GM12872 (cell line): ENCODE results near the gene TOB1.

Experiments used
- CTCF ChIP-seq: IDR thresholded peaks from 3 replicates; pipeline ENCODE4 v1.5.1; 2011; ENCODE audit warnings: low read depth, mild to moderate bottlenecking, low read length, moderate library complexity; ENCODE audit not compliant: insufficient read depth

Gene TOB1

GRCh38 chr17:50892101-50892776 is 26.1 kb upstream of the TOB1 start:
- TF ChIP-seq CTCF: no peak

- TF ChIP-seq CTCF: no peak
Measured at GRCh38 chr17:50891577-50891989, 25.4 kb upstream of the TOB1 start.

GRCh38 chr17:50890675-50891516 is 24.7 kb upstream of the TOB1 start:
- TF ChIP-seq CTCF: no peak

- no peak for TF ChIP-seq CTCF
Measured at GRCh38 chr17:50889528-50890118, 23.5 kb upstream of the TOB1 start.

GRCh38 chr17:50887705-50888245 is 21.6 kb upstream of the TOB1 start:
- TF ChIP-seq CTCF: no peak

GRCh38 chr17:50884439-50885311 is 18.5 kb upstream of the TOB1 start:
- no peak for TF ChIP-seq CTCF
